Measurements from ENCODE around the gene CEP72.

The CEP72 gene

GRCh38 chr5:607541-608428 lies 4.4 kb upstream of the CEP72 start:
- Histone ChIP-seq H3K27ac (ENCODE audit: low read depth, low read length) (no peak overlapping the region), H3K4me1 (ENCODE audit: control insufficient read depth, insufficient read depth, low read length) (no peaks in the 10 kb centered on the region; the same call in 1 of the 2 replicates), H3K4me3 (ENCODE audit: low read depth, low read length) (no peak overlapping the region), H3K27me3 (ENCODE audit: control insufficient read depth, insufficient read depth, low read length) (0 out of 2 replicates have a peak, but pooled peaks cover 5% of the 10 kb centered on the region), H3K9ac (ENCODE audit: low read length) (no peak overlapping the region), H3K36me3 (ENCODE audit: control insufficient read depth, insufficient read depth, low read length) (no peaks in the 10 kb centered on the region), H3K9me3 (ENCODE audit: control insufficient read depth, insufficient read depth, low read depth, low read length) (no peaks in the 10 kb centered on the region)

GRCh38 chr5:608429-609370 lies 3.4 kb upstream of the CEP72 start:
- H3K4me3 ChIP-seq (ENCODE audit: low read depth, low read length), result no peak overlapping the region
- no peaks in the 10 kb centered on the region for H3K9me3 ChIP-seq (ENCODE audit: control insufficient read depth, insufficient read depth, low read depth, low read length)
- H3K9ac ChIP-seq (ENCODE audit: low read length), result no peak overlapping the region
- no peak overlapping the region for H3K27ac ChIP-seq (ENCODE audit: low read depth, low read length)
- H3K36me3 ChIP-seq (ENCODE audit: control insufficient read depth, insufficient read depth, low read length), result no peaks in the 10 kb centered on the region
- H3K4me1 ChIP-seq (ENCODE audit: control insufficient read depth, insufficient read depth, low read length), result no peaks in the 10 kb centered on the region; the same call in 1 of the 2 replicates
- 0 out of 2 replicates have a peak, but pooled peaks cover 5% of the 10 kb centered on the region for H3K27me3 ChIP-seq (ENCODE audit: control insufficient read depth, insufficient read depth, low read length)

- Histone ChIP-seq H3K4me1 (ENCODE audit: control insufficient read depth, insufficient read depth, low read length) (no peaks in the 10 kb centered on the region; the same call in 1 of the 2 replicates), H3K9me3 (ENCODE audit: control insufficient read depth, insufficient read depth, low read depth, low read length) (no peaks in the 10 kb centered on the region), H3K27ac (ENCODE audit: low read depth, low read length) (no peak overlapping the region), H3K36me3 (ENCODE audit: control insufficient read depth, insufficient read depth, low read length) (no peaks in the 10 kb centered on the region), H3K4me3 (ENCODE audit: low read depth, low read length) (no peak overlapping the region), H3K27me3 (ENCODE audit: control insufficient read depth, insufficient read depth, low read length) (0 out of 2 replicates have a peak, but pooled peaks cover 5% of the 10 kb centered on the region), H3K9ac (ENCODE audit: low read length) (no peak overlapping the region)
Observed at GRCh38 chr5:609506-609905, 2.6 kb upstream of the CEP72 start.

- Histone ChIP-seq H3K4me3 (ENCODE audit: low read depth, low read length) (no peak overlapping the region), H3K9me3 (ENCODE audit: control insufficient read depth, insufficient read depth, low read depth, low read length) (no peaks in the 10 kb centered on the region), H3K27ac (ENCODE audit: low read depth, low read length) (no peak overlapping the region), H3K36me3 (ENCODE audit: control insufficient read depth, insufficient read depth, low read length) (no peaks in the 10 kb centered on the region), H3K4me1 (ENCODE audit: control insufficient read depth, insufficient read depth, low read length) (no peaks in the 10 kb centered on the region; the same call in 1 of the 2 replicates), H3K27me3 (ENCODE audit: control insufficient read depth, insufficient read depth, low read length) (0 out of 2 replicates have a peak, but pooled peaks cover 5% of the 10 kb centered on the region), H3K9ac (ENCODE audit: low read length) (no peak overlapping the region)
Observed at GRCh38 chr5:610011-610743, 2.0 kb upstream of the CEP72 start.

GRCh38 chr5:610744-611730 lies 1.1 kb upstream of the CEP72 start:
- H3K27ac ChIP-seq (ENCODE audit: low read depth, low read length), result no peak overlapping the region
- H3K4me3 ChIP-seq (ENCODE audit: low read depth, low read length), result peak overlapping the region; percentile 77
- H3K36me3 ChIP-seq (ENCODE audit: control insufficient read depth, insufficient read depth, low read length), result no peaks in the 10 kb centered on the region
- H3K4me1 ChIP-seq (ENCODE audit: control insufficient read depth, insufficient read depth, low read length), result no peaks in the 10 kb centered on the region; the same call in 1 of the 2 replicates
- 0 out of 2 replicates have a peak, but pooled peaks cover 5% of the 10 kb centered on the region for H3K27me3 ChIP-seq (ENCODE audit: control insufficient read depth, insufficient read depth, low read length)
- no peaks in the 10 kb centered on the region for H3K9me3 ChIP-seq (ENCODE audit: control insufficient read depth, insufficient read depth, low read depth, low read length)
- H3K9ac ChIP-seq (ENCODE audit: low read length), result no peak overlapping the region

- H3K4me3 ChIP-seq (ENCODE audit: low read depth, low read length), result peak overlapping the region; percentile 96
- 0 out of 2 replicates have a peak, but pooled peaks cover 5% of the 10 kb centered on the region for H3K27me3 ChIP-seq (ENCODE audit: control insufficient read depth, insufficient read depth, low read length)
- no peaks in the 10 kb centered on the region for H3K9me3 ChIP-seq (ENCODE audit: control insufficient read depth, insufficient read depth, low read depth, low read length)
- peak overlapping the region; percentile 77 for H3K9ac ChIP-seq (ENCODE audit: low read length)
- H3K36me3 ChIP-seq (ENCODE audit: control insufficient read depth, insufficient read depth, low read length), result no peaks in the 10 kb centered on the region
- H3K4me1 ChIP-seq (ENCODE audit: control insufficient read depth, insufficient read depth, low read length), result no peaks in the 10 kb centered on the region; the same call in 1 of the 2 replicates
- peak overlapping the region; percentile 58; the same call in 1 of the 2 replicates for H3K27ac ChIP-seq (ENCODE audit: low read depth, low read length)
Observed at GRCh38 chr5:612498-613424, 621 bp downstream of the CEP72 start.

- Histone ChIP-seq H3K4me3 (ENCODE audit: low read depth, low read length) (no peak overlapping the region), H3K36me3 (ENCODE audit: control insufficient read depth, insufficient read depth, low read length) (peaks cover 32% of the 10 kb centered on the region), H3K9me3 (ENCODE audit: control insufficient read depth, insufficient read depth, low read depth, low read length) (no peaks in the 10 kb centered on the region), H3K27me3 (ENCODE audit: control insufficient read depth, insufficient read depth, low read length) (no peaks in the 10 kb centered on the region), H3K4me1 (ENCODE audit: control insufficient read depth, insufficient read depth, low read length) (no peaks in the 10 kb centered on the region), H3K9ac (ENCODE audit: low read length) (no peak overlapping the region), H3K27ac (ENCODE audit: low read depth, low read length) (no peak overlapping the region)
Observed at GRCh38 chr5:616484-617039, 4.4 kb downstream of the CEP72 start.

- H3K27ac ChIP-seq (ENCODE audit: low read depth, low read length), result no peak overlapping the region
- no peak overlapping the region for H3K9ac ChIP-seq (ENCODE audit: low read length)
- no peaks in the 10 kb centered on the region for H3K9me3 ChIP-seq (ENCODE audit: control insufficient read depth, insufficient read depth, low read depth, low read length)
- no peaks in the 10 kb centered on the region for H3K4me1 ChIP-seq (ENCODE audit: control insufficient read depth, insufficient read depth, low read length)
- H3K4me3 ChIP-seq (ENCODE audit: low read depth, low read length), result no peak overlapping the region
- no peaks in the 10 kb centered on the region for H3K27me3 ChIP-seq (ENCODE audit: control insufficient read depth, insufficient read depth, low read length)
- H3K36me3 ChIP-seq (ENCODE audit: control insufficient read depth, insufficient read depth, low read length), result peaks cover 44% of the 10 kb centered on the region
Observed at GRCh38 chr5:617896-618295, 5.8 kb downstream of the CEP72 start.

GRCh38 chr5:618450-618849 lies 6.3 kb downstream of the CEP72 start:
- H3K36me3 ChIP-seq (ENCODE audit: control insufficient read depth, insufficient read depth, low read length), result peaks cover 50% of the 10 kb centered on the region

More at GRCh38 chr5:618450-618849, 6.3 kb downstream of the CEP72 start:
- no peaks in the 10 kb centered on the region for H3K9me3 ChIP-seq (ENCODE audit: control insufficient read depth, insufficient read depth, low read depth, low read length)
- H3K27ac ChIP-seq (ENCODE audit: low read depth, low read length), result no peak overlapping the region
- no peak overlapping the region for H3K4me3 ChIP-seq (ENCODE audit: low read depth, low read length)
- H3K9ac ChIP-seq (ENCODE audit: low read length), result no peak overlapping the region
- no peaks in the 10 kb centered on the region for H3K4me1 ChIP-seq (ENCODE audit: control insufficient read depth, insufficient read depth, low read length)
- H3K27me3 ChIP-seq (ENCODE audit: control insufficient read depth, insufficient read depth, low read length), result no peaks in the 10 kb centered on the region

Data from HUES6 (cell line).